K562 (cell line): ENCODE measurements around the gene ERP44. TPM values are rescaled to one million over a fixed set of nuclear protein-coding genes. Genes with fewer than 3 reads are reported as not detected.
A peak's percentile ranks its signal among the peaks of the same experiment; 100 is the strongest.

Source experiments
- ATAC-seq: fragments of 200-7000 bp; cut with Tn5 transposase; 3 replicates; pipeline ENCODE4 v1.9.1; 2020; ENCODE audit warnings: moderate library complexity
- BruUV-seq: library from RNA; stranded (reverse); fragments of 400-500 nt; replicated peaks from 2 replicates; lab custom pipeline; 2021; lab: Mats Ljungman, UMichigan
- CTCF ChIA-PET: fragments of 300-600 bp; formaldehyde crosslinking; extraction: SDS; loops from one replicate; lab custom pipeline; 2021; ENCODE audit warnings: low intra/inter-chr PET ratio; lab: Yijun Ruan, JAX
- POLR2A ChIA-PET: fragments of 300-600, 350-650 bp; sonication (Branson Sonifier 250); formaldehyde crosslinking; extraction: SDS; loops from one replicate; lab custom pipeline; 2021; ENCODE audit warnings: antibody characterized with exemption, inconsistent platforms; lab: Yijun Ruan, JAX
- DNase-seq, 4 experiments: peaks; one replicate each; pipeline versions ENCODE4 v3.0.0 to v3.0.0-alpha.2; 2011 to 2018; ENCODE audit warnings: low spot score in 3 of 4, mixed read lengths in 3 of 4; ENCODE audit errors: extremely low read depth in 1 of 4
- FAIRE-seq: peaks from 2 replicates; lab custom pipeline; 2011; peaks lifted over from hg19 to GRCh38; lab: Jason Lieb, UNC
- H2AFZ ChIP-seq: 2 replicates; pipeline ENCODE4 v1.6.0; 2011; ENCODE audit warnings: low read depth, low read length, control low read depth, inconsistent platforms
- H3K27ac ChIP-seq: fragments of 200-600 bp; 3 replicates; pipeline ENCODE4 v1.8.0; 2011; ENCODE audit warnings: low read depth, mild to moderate bottlenecking, control low read depth, inconsistent platforms, low read length, moderate library complexity, mixed read lengths; ENCODE audit errors: extremely low read depth
- H3K27me3 ChIP-seq, 2 experiments: fragments of 300-600 bp in 1 of 2; 2 replicates in 1 of 2; 3 replicates in 1 of 2; pipeline versions ENCODE4 v1.6.0 to v1.8.0; 2011; ENCODE audit warnings: inconsistent platforms in 2 of 2, low read length in 2 of 2, mild to moderate bottlenecking in 1 of 2, mixed read lengths in 1 of 2, moderate library complexity in 1 of 2; ENCODE audit not compliant: control insufficient read depth in 2 of 2, insufficient read depth in 2 of 2
- H3K36me3 ChIP-seq: fragments of 300-600 bp; 3 replicates; pipeline ENCODE4 v1.8.0; 2011; ENCODE audit warnings: mild to moderate bottlenecking, low read length, inconsistent platforms; ENCODE audit not compliant: control insufficient read depth, insufficient read depth
- H3K4me1 ChIP-seq, 2 experiments: fragments of 200-600 bp in 1 of 2; replicated peaks in 1 of 2; 2 replicates in 1 of 2; 3 replicates in 1 of 2; pipeline versions ENCODE4 v1.5.1 to v1.8.0; 2011; ENCODE audit warnings: inconsistent platforms in 2 of 2, low read length in 2 of 2, mild to moderate bottlenecking in 1 of 2, mixed read lengths in 1 of 2, moderate library complexity in 1 of 2; ENCODE audit not compliant: control insufficient read depth in 2 of 2, insufficient read depth in 2 of 2
- H3K4me2 ChIP-seq: 2 replicates; pipeline ENCODE4 v1.6.1; 2011; ENCODE audit warnings: low read length, control low read depth, inconsistent platforms, mixed read lengths; ENCODE audit not compliant: insufficient read depth
- H3K4me3 ChIP-seq: fragments of 200-600 bp; sonication (generic), shearing (Covaris generic); 2 replicates; pipeline ENCODE4 v1.5.1; 2016; ENCODE audit warnings: control low read depth, inconsistent platforms
- H3K79me2 ChIP-seq: fragments of 200-600 bp; 3 replicates; pipeline ENCODE4 v1.8.0; 2011; ENCODE audit warnings: low read length, inconsistent platforms; ENCODE audit not compliant: control insufficient read depth, insufficient read depth
- H3K9ac ChIP-seq, 2 experiments: 2 replicates each; pipeline versions ENCODE4 v1.6.0 to v1.6.1; 2011; ENCODE audit warnings: low read depth in 2 of 2, low read length in 2 of 2, control low read depth in 1 of 2, inconsistent platforms in 1 of 2, mild to moderate bottlenecking in 1 of 2, mixed read lengths in 1 of 2; ENCODE audit not compliant: insufficient read depth in 1 of 2
- H3K9me1 ChIP-seq: one replicate; pipeline ENCODE4 v1.6.0; 2011; ENCODE audit warnings: inconsistent platforms, mild to moderate bottlenecking, low read length, moderate library complexity; ENCODE audit not compliant: control insufficient read depth, insufficient read depth
- H3K9me3 ChIP-seq: replicated peaks from 2 replicates; pipeline ENCODE4 v1.5.1; 2011; ENCODE audit warnings: low read depth, low read length, inconsistent platforms; ENCODE audit not compliant: control insufficient read depth, insufficient read depth
- H4K20me1 ChIP-seq: replicated peaks from 2 replicates; pipeline ENCODE4 v1.6.1; 2011; ENCODE audit warnings: low read length, inconsistent platforms, mixed read lengths; ENCODE audit not compliant: control insufficient read depth, insufficient read depth
- CBX5 ChIP-seq: IDR thresholded peaks from 2 replicates; pipeline ENCODE4 v1.6.1; 2014; ENCODE audit warnings: low read depth, borderline replicate concordance
- DPF2 ChIP-seq: fragments of 450-650 bp; IDR thresholded peaks from 2 replicates; pipeline ENCODE4 v1.6.1; 2016
- KDM1A ChIP-seq, 2 experiments: fragments of 450-650 bp; IDR thresholded peaks; 2 replicates each; pipeline ENCODE4 v1.6.1; 2016; ENCODE audit warnings: mild to moderate bottlenecking in 2 of 2
- PHB2 ChIP-seq: fragments of 450-650 bp; IDR thresholded peaks from 2 replicates; pipeline ENCODE4 v1.6.1; 2017; ENCODE audit warnings: low read depth
- PREB ChIP-seq: sonication (generic); formaldehyde crosslinking; IDR thresholded peaks from 2 replicates; pipeline ENCODE4 v1.8.1; 2023; ENCODE audit warnings: mild to moderate bottlenecking, missing genetic modification reagents
- ZNF24 ChIP-seq: fragments of 450-650 bp; IDR thresholded peaks from 2 replicates; pipeline ENCODE4 v1.6.1; 2016
- ZNF395 ChIP-seq: fragments of 200-800 bp; sonication (Bioruptor generic); IDR thresholded peaks from 2 replicates; pipeline ENCODE4 v1.6.1; 2017; ENCODE audit warnings: missing genetic modification characterization, missing compliant biosample characterization
- WGBS: fragments of 100-300 bp; shearing (Covaris generic); methylation state at CpG from one replicate; pipeline ENCODE4 v1.1.6; 2016; ENCODE audit warnings: low coverage, mixed read lengths; ENCODE audit not compliant: insufficient coverage; ENCODE audit errors: missing lambda C conversion rate; 5-methylcytosine and 5-hydroxymethylcytosine counted together
- in situ Hi-C: fragments of 300-500 bp; cut with MboI; formaldehyde crosslinking; loops from 4 replicates; pipeline ENCODE4 v1.15.0; 2018; ENCODE audit warnings: inconsistent platforms, mixed read lengths
- intact Hi-C: fragments of 100-400 bp; cut with micrococcal nuclease; formaldehyde crosslinking; loops from 2 replicates; pipeline ENCODE4 v1.14.2; 2022
- polyA plus RNA-seq, 8 experiments: library from polyadenylated mRNA; depleted of rRNA in 4 of 8; stranded (reverse) in 5 of 8; unstranded in 3 of 8; fragments of >200 nt; fragmentation: Nextera tagmentation in 2 of 8; fragmentation: Illumina TruSeq in 1 of 8; extraction: Ambion mirVana in 2 of 8; extraction: Trizol in 1 of 8; gene quantifications; 2 replicates each; pipeline versions ENCODE4 v1.2.1 to v1.2.3, GENCODE V29; 2011 to 2014; ENCODE audit warnings: inconsistent platforms in 1 of 8, missing spikeins in 1 of 8
- total RNA-seq, 7 experiments: library from RNA; depleted of rRNA in 6 of 7; stranded (reverse); fragments of >200 nt in 6 of 7; fragmentation: Illumina TruSeq in 2 of 7; extraction: Trizol in 2 of 7; gene quantifications; 2 replicates each; pipeline versions ENCODE4 v1.2.1 to v1.2.3, GENCODE V29; 2011 to 2021; ENCODE audit warnings: low replicate concordance in 1 of 7
- TF ChIP-seq, protein P1 (sequence below): IDR thresholded peaks from 2 replicates; pipeline ENCODE4 v1.6.1; 2014; ENCODE audit warnings: antibody characterized with exemption
- TF ChIP-seq, protein P2 (sequence below): IDR thresholded peaks from 2 replicates; pipeline ENCODE4 v1.6.1; 2011; ENCODE audit warnings: borderline replicate concordance, low read depth, mild to moderate bottlenecking, moderate library complexity, low read length; ENCODE audit not compliant: insufficient read depth, poor library complexity, severe bottlenecking

ERP44 gene
- total and polyA plus RNA-seq, 9 of the 15 experiments (the other 6 are each of a cell fraction or from before 2014, with no cell fraction given) = 9.2 to 23.4 (median 13.6) TPM

DNA sequence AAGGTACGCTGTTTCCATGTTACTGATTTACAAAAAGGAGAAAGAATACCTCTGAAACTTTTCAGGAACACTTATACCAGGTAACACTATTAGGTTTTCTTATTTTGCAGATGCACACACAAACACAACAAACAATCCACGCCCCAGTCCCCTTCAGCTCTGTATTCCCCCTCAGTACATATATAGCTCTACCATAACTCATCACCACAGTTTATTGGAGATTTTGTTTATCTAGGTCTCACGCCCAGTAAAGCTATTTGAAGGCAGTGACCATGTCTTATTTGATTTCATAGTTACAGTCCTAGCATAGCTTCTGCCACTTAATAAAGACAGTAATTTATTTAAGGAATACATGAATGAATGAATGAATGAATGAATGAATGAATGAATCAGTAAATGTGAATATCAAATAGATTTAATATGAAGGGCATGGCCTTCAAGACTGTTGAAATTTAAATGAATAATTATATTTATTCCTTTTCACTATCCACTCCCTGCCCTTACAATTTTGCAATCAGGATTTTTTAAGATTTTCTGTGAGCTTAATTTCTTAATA, 33.2 kb upstream of the ERP44 start:
- intact Hi-C loops = no loop called here
- H3K9ac ChIP-seq = no peak overlapping the region
- no peaks in the 10 kb centered on the region for H3K9me1 ChIP-seq
- POLR2A ChIA-PET = interaction anchor here (0.6 kb wide), 1 partner anchor 45 kb away, joined by 3 read pairs; no protein-coding TSS in a partner anchor
- TF ChIP-seq ZNF24 (0 out of 2 replicates have a peak, but pooled peaks have one; percentile 61), KDM1A (IDR thresholded peaks at IDR 0.05) (no peak)
- H2AFZ ChIP-seq = no peak overlapping the region
- DNase-seq = no peak
- H3K27me3 ChIP-seq = no peaks in the 10 kb centered on the region
- no peaks in the 10 kb centered on the region for H3K79me2 ChIP-seq
- no peak for FAIRE-seq
- H3K27ac ChIP-seq = no peak overlapping the region
- H4K20me1 ChIP-seq = no peaks in the 10 kb centered on the region
- no peak overlapping the region for H3K4me2 ChIP-seq
- no peaks in the 10 kb centered on the region for H3K4me1 ChIP-seq
- WGBS = 95% methylated on average over 3 of the region's 3 CpGs
- CTCF ChIA-PET = no interaction called here
- no peak overlapping the region for H3K4me3 ChIP-seq
- in situ Hi-C loops = no loop called here
- H3K9me3 ChIP-seq = no peaks in the 10 kb centered on the region
- peaks cover 8% of the 10 kb centered on the region; the same call in 1 of the 3 replicates for H3K36me3 ChIP-seq
- no TSS peak for BruUV-seq
- no peak for ATAC-seq

DNA sequence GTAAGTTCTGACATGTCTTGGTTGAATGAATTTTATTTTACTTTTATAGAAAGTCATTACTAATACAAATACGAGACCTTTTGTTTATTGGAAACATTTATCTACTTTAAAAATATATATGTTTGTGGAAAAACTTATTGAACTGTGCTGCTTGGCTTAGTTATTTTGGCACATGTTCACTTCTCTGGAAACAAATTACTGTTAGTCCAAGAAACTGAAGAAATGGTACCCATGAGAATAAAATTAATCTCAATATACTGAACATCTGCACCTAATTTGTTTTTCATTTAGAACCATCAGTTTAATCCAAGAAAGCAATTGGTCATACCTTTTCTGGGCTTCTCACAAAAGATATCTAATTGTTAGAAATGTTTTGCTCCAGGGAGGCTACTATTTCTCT, 32.4 kb upstream of the ERP44 start:
- H3K9ac ChIP-seq = no peak overlapping the region
- 100% methylated on average over 1 of the region's 1 CpG for WGBS
- no peak overlapping the region for H3K4me2 ChIP-seq
- ChIA-PET CTCF (no interaction called here), POLR2A (interaction anchor here (0.6 kb wide), 1 partner anchor 44 kb away, joined by 3 read pairs; no protein-coding TSS in a partner anchor)
- no peak overlapping the region for H3K27ac ChIP-seq
- no peaks in the 10 kb centered on the region for H3K27me3 ChIP-seq
- H3K9me3 ChIP-seq = no peaks in the 10 kb centered on the region
- H3K36me3 ChIP-seq = peaks cover 10% of the 10 kb centered on the region; the same call in 1 of the 3 replicates
- H2AFZ ChIP-seq = no peak overlapping the region
- H4K20me1 ChIP-seq = no peaks in the 10 kb centered on the region
- no TSS peak for BruUV-seq
- H3K79me2 ChIP-seq = 0 out of 3 replicates have a peak, but pooled peaks cover under 1% of the 10 kb centered on the region
- no peaks in the 10 kb centered on the region for H3K9me1 ChIP-seq
- no peak overlapping the region for H3K4me3 ChIP-seq
- FAIRE-seq = no peak
- in situ Hi-C loops = no loop called here
- intact Hi-C loops = no loop called here
- peaks cover 0 to 3% of the 10 kb centered on the region in 2 experiments; a peak in 2 of 5 replicates for H3K4me1 ChIP-seq
- no peak for DNase-seq
- ATAC-seq = no peak
- TF ChIP-seq PHB2 (no peak), CBX5 (no peak), ZNF395 (no peak), PREB (CRISPR knock-in tag) (no peak), DPF2 (no peak)
- TF ChIP-seq, protein P1, sequence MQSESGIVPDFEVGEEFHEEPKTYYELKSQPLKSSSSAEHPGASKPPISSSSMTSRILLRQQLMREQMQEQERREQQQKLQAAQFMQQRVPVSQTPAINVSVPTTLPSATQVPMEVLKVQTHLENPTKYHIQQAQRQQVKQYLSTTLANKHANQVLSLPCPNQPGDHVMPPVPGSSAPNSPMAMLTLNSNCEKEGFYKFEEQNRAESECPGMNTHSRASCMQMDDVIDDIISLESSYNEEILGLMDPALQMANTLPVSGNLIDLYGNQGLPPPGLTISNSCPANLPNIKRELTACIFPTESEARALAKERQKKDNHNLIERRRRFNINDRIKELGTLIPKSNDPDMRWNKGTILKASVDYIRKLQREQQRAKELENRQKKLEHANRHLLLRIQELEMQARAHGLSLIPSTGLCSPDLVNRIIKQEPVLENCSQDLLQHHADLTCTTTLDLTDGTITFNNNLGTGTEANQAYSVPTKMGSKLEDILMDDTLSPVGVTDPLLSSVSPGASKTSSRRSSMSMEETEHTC = no peak
- TF ChIP-seq, protein P2, sequence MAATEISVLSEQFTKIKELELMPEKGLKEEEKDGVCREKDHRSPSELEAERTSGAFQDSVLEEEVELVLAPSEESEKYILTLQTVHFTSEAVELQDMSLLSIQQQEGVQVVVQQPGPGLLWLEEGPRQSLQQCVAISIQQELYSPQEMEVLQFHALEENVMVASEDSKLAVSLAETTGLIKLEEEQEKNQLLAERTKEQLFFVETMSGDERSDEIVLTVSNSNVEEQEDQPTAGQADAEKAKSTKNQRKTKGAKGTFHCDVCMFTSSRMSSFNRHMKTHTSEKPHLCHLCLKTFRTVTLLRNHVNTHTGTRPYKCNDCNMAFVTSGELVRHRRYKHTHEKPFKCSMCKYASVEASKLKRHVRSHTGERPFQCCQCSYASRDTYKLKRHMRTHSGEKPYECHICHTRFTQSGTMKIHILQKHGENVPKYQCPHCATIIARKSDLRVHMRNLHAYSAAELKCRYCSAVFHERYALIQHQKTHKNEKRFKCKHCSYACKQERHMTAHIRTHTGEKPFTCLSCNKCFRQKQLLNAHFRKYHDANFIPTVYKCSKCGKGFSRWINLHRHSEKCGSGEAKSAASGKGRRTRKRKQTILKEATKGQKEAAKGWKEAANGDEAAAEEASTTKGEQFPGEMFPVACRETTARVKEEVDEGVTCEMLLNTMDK = no peak
